ENCODE results near the gene ARHGEF28. TPM values are rescaled to one million over a fixed set of nuclear protein-coding genes. Genes with fewer than 3 reads are reported as not detected.

ARHGEF28 gene
- total and polyA plus RNA-seq, 10 of the 15 experiments (the other 5 are each of a cell fraction or from before 2014, with no cell fraction given) = 0.10 to 0.72 (median 0.22) TPM; not detected in 2

GRCh38 chr5:73859696-73860095 lies 233.7 kb downstream of the ARHGEF28 start:
- DNase-seq (ENCODE audit: low read depth, low spot score) = peak; percentile 3
- WGBS (ENCODE audit: insufficient coverage, insufficient replicate concordance, low lambda C conversion rate, missing lambda C conversion rate) = 54% methylated on average over 5 of the region's 5 CpGs
- ChIA-PET SMC1A (ENCODE audit: uncharacterized antibody, unreplicated experiment) (no interaction called here), POLR2A (no interaction called here), CTCF (interaction anchor here (0.5 kb wide), 1 partner anchor 338 kb away, joined by 3 read pairs; no protein-coding TSS in a partner anchor), RAD21 (ENCODE audit: unreplicated experiment) (no interaction called here)
- H3K4me2 ChIP-seq (ENCODE audit: control insufficient read depth, insufficient read depth) = no peak overlapping the region
- in situ Hi-C loops (cut with MboI) (no loop called here), intact Hi-C loops (cut with micrococcal nuclease; ENCODE audit: unreplicated experiment) (no loop called here)
- H3K4me3 ChIP-seq = no peak overlapping the region
- no peak for TF ChIP-seq NFXL1 (IDR thresholded peaks at IDR 0.05; ENCODE audit: borderline replicate concordance)
- no peak for TF ChIP-seq ELK1 (IDR thresholded peaks at IDR 0.05; ENCODE audit: low read depth, low read length)
- TF ChIP-seq MYC (IDR thresholded peaks at IDR 0.05; ENCODE audit: insufficient read depth, insufficient read length, insufficient replicate concordance, low read length, severe bottlenecking) = no peak
- TF ChIP-seq ZBTB4 (CRISPR knock-in tag; IDR thresholded peaks at IDR 0.05) = no peak
- TF ChIP-seq SMAD5 (IDR thresholded peaks at IDR 0.05; ENCODE audit: low read depth) = no peak
- TF ChIP-seq ATF3 (IDR thresholded peaks at IDR 0.05; ENCODE audit: borderline replicate concordance, extremely low read depth, low read depth, low read length) = no peak
- no peaks in the 10 kb centered on the region for H4K20me1 ChIP-seq (ENCODE audit: control insufficient read depth, insufficient read depth)
- no peak overlapping the region for H3K9ac ChIP-seq (ENCODE audit: control insufficient read depth, insufficient read depth, low read length)
- no peak overlapping the region for H2AFZ ChIP-seq (ENCODE audit: control insufficient read depth, low read depth, low read length)
- no peak for FAIRE-seq
- BruUV-seq (replicated peaks) = no TSS peak
- H3K27ac ChIP-seq (ENCODE audit: control insufficient read depth, insufficient read depth) = no peak overlapping the region
- no peaks in the 10 kb centered on the region; a peak in 1 of 4 replicates for H3K36me3 ChIP-seq (ENCODE audit: control insufficient read depth in 2 of 2, insufficient read depth in 2 of 2, low read length in 1 of 2)
- H3K79me2 ChIP-seq (ENCODE audit: control insufficient read depth, insufficient read depth, low read length) = no peaks in the 10 kb centered on the region
- H3K9me3 ChIP-seq (replicated peaks; ENCODE audit: control insufficient read depth, insufficient read depth, low read length) = no peaks in the 10 kb centered on the region
- ATAC-seq = peak; percentile 54
- no peaks in the 10 kb centered on the region for H3K27me3 ChIP-seq (replicated peaks in 1 of 2; ENCODE audit: control insufficient read depth in 2 of 2, insufficient read depth in 2 of 2, low read length in 1 of 2)
- no peaks in the 10 kb centered on the region for H3K4me1 ChIP-seq (ENCODE audit: control insufficient read depth, insufficient read depth, low read length)

Data from GM12878 (cell line).